ENCODE results near the gene ZNF133. TPM values are rescaled to one million over a fixed set of nuclear protein-coding genes. Genes with fewer than 3 reads are reported as not detected.

ZNF133 gene
- total and polyA plus RNA-seq, 2 donors (not counting 3 experiments of a cell fraction or from before 2014, with no cell fraction given) = 11.1 to 13.8 TPM

- Histone ChIP-seq H3K4me3 (replicated peaks in 1 of 3; ENCODE audit: insufficient read depth in 1 of 3, low read depth in 1 of 3, low read length in 3 of 3) (no peak overlapping the region), H3K9me1 (replicated peaks; ENCODE audit: control insufficient read depth, extremely low read depth, insufficient read depth, low read length) (no peaks in the 10 kb centered on the region), H3K4me2 (ENCODE audit: insufficient read depth, low read length) (no peak overlapping the region), H3K36me3 (ENCODE audit: control insufficient read depth in 2 of 2, extremely low read depth in 1 of 2, insufficient read depth in 2 of 2, low read length in 2 of 2) (no peaks in the 10 kb centered on the region), H3K4me1 (ENCODE audit: control insufficient read depth, extremely low read depth, insufficient read depth, low read length) (no peaks in the 10 kb centered on the region), H3K79me2 (ENCODE audit: control insufficient read depth, insufficient read depth, low read length) (no peaks in the 10 kb centered on the region), H3K9me3 (replicated peaks; ENCODE audit: control insufficient read depth, insufficient read depth, low read length) (no peaks in the 10 kb centered on the region), H2AFZ (ENCODE audit: low read depth, low read length) (no peak overlapping the region), H3K27ac (ENCODE audit: insufficient read depth, low read depth, low read length) (no peak overlapping the region), H3K9ac (replicated peaks; ENCODE audit: extremely low read depth, insufficient read depth, low read length) (no peak overlapping the region), H3K27me3 (ENCODE audit: control insufficient read depth in 2 of 2, insufficient read depth in 2 of 2, low read length in 2 of 2) (peaks cover 0 to under 1% of the 10 kb centered on the region in 2 experiments), H4K20me1 (replicated peaks; ENCODE audit: control insufficient read depth, extremely low read depth, insufficient read depth, low read length) (no peaks in the 10 kb centered on the region)
- TF ChIP-seq MAX (IDR thresholded peaks at IDR 0.05; ENCODE audit: insufficient read depth, insufficient read length) = no peak
- TF ChIP-seq FOS (IDR thresholded peaks at IDR 0.05; ENCODE audit: borderline replicate concordance, insufficient read depth, low read length) = no peak
- no peak for TF ChIP-seq POLR2AphosphoS5 (IDR thresholded peaks at IDR 0.05; ENCODE audit: insufficient read depth, low read depth, low read length)
- no peak for TF ChIP-seq MYC (IDR thresholded peaks at IDR 0.05; ENCODE audit: low read depth, low read length)
- no peak for TF ChIP-seq GATA2 (IDR thresholded peaks at IDR 0.05; ENCODE audit: insufficient read depth, insufficient read length, low read depth, low read length)
- no peak for TF ChIP-seq EZH2 (IDR thresholded peaks at IDR 0.05; ENCODE audit: borderline replicate concordance, low read depth, low read length, severe bottlenecking)
- TF ChIP-seq CTCF (IDR thresholded peaks at IDR 0.05; ENCODE audit: extremely low read depth in 1 of 2, insufficient read depth in 1 of 2, low read depth in 1 of 2, low read length in 2 of 2) = no peak
- no peak for TF ChIP-seq JUN (IDR thresholded peaks at IDR 0.05; ENCODE audit: borderline replicate concordance, insufficient read depth, insufficient read length, low read depth)
- no peak for TF ChIP-seq POLR2A (IDR thresholded peaks at IDR 0.05; ENCODE audit: low read depth, low read length)
- dilution Hi-C loops (cut with MboI; ENCODE audit: extremely low pct_ligation_motif_present, low sequenced_read_pairs) = no loop called here
- FAIRE-seq = no peak
- no peak for DNase-seq (ENCODE audit: low read depth, low spot score)
- ChIA-PET CTCF (no interaction called here), POLR2A (no interaction called here)
- no TSS peak for BruUV-seq (replicated peaks)
- intact Hi-C loops (cut with micrococcal nuclease) = no loop called here
These were observed 76.4 kb downstream of the ZNF133 start for GRCh38 chr20:18364768-18365167.

Small RNAs within 50 kb of the gene (small RNA-seq; reads per million reads assigned to genes)
- gene RN7SL14P (ENCODE audit: insufficient read depth, insufficient read length, low read depth, low replicate concordance) (not detected), gene RNU2-56P (ENCODE audit: insufficient read depth, insufficient read length, low read depth, low replicate concordance) (not detected)

Other genes starting within 250 kb of the ZNF133 start
- not detected in 2 replicates for gene OVOL2, start 230.6 kb upstream of the ZNF133 start, total RNA-seq
- not detected in 2 replicates for gene OVOL2, start 230.6 kb upstream of the ZNF133 start, polyA plus RNA-seq
- 9.5 and 11.7 TPM in 2 replicates for gene KAT14, start 150.7 kb upstream of the ZNF133 start, total RNA-seq
- 5.3 and 6.7 TPM in 2 replicates for gene KAT14, start 150.7 kb upstream of the ZNF133 start, polyA plus RNA-seq
- 11.4 and 12.9 TPM in 2 replicates for gene PET117, start 150.7 kb upstream of the ZNF133 start, total RNA-seq
- 4.1 and 4.6 TPM in 2 replicates for gene PET117, start 150.7 kb upstream of the ZNF133 start, polyA plus RNA-seq
- 1.8 and 3.0 TPM in 2 replicates for gene DZANK1, start 178.5 kb downstream of the ZNF133 start, total RNA-seq
- gene DZANK1, start 178.5 kb downstream of the ZNF133 start, polyA plus RNA-seq = 0.97 and 1.1 TPM in 2 replicates
- 9.8 and 10.2 TPM in 2 replicates for gene POLR3F, start 178.9 kb downstream of the ZNF133 start, total RNA-seq
- gene POLR3F, start 178.9 kb downstream of the ZNF133 start, polyA plus RNA-seq = 2.7 and 4.5 TPM in 2 replicates
- gene RBBP9, start 208.7 kb downstream of the ZNF133 start, total RNA-seq = 17.0 and 17.2 TPM in 2 replicates
- 8.5 and 9.1 TPM in 2 replicates for gene RBBP9, start 208.7 kb downstream of the ZNF133 start, polyA plus RNA-seq
- 38.0 and 42.5 TPM in 2 replicates for gene SEC23B, start 219.4 kb downstream of the ZNF133 start, total RNA-seq
- 38.7 and 44.0 TPM in 2 replicates for gene SEC23B, start 219.4 kb downstream of the ZNF133 start, polyA plus RNA-seq

All from endothelial cell of umbilical vein (primary cell).